ENCODE data around the gene TRIO.

TRIO gene

GRCh38 chr5:14122089-14122488 is 21.1 kb upstream of the TRIO start:
- DNase-seq (ENCODE audit: low read depth), result no peak
- H3K4me3 ChIP-seq (ENCODE audit: low read length), result no peak overlapping the region
- no peak for TF ChIP-seq CTCF (conservative IDR thresholded peaks at IDR 0.05; ENCODE audit: low read length)

- no peak for TF ChIP-seq CTCF (conservative IDR thresholded peaks at IDR 0.05; ENCODE audit: low read length)
- no peak for DNase-seq (ENCODE audit: low read depth)
- no peak overlapping the region for H3K4me3 ChIP-seq (ENCODE audit: low read length)
Observed at GRCh38 chr5:14123551-14123950, 19.6 kb upstream of the TRIO start.

GRCh38 chr5:14123974-14124482 is 19.1 kb upstream of the TRIO start:
- H3K4me3 ChIP-seq (ENCODE audit: low read length), result no peak overlapping the region
- no peak for TF ChIP-seq CTCF (conservative IDR thresholded peaks at IDR 0.05; ENCODE audit: low read length)
- no peak for DNase-seq (ENCODE audit: low read depth)

GRCh38 chr5:14125262-14125661 is 17.9 kb upstream of the TRIO start:
- no peak overlapping the region for H3K4me3 ChIP-seq (ENCODE audit: low read length)
- TF ChIP-seq CTCF (conservative IDR thresholded peaks at IDR 0.05; ENCODE audit: low read length), result no peak
- DNase-seq (ENCODE audit: low read depth), result no peak

- H3K4me3 ChIP-seq (ENCODE audit: low read length), result no peak overlapping the region
- no peak for TF ChIP-seq CTCF (conservative IDR thresholded peaks at IDR 0.05; ENCODE audit: low read length)
- DNase-seq (ENCODE audit: low read depth), result no peak
Observed at GRCh38 chr5:14127587-14127986, 15.6 kb upstream of the TRIO start.

GRCh38 chr5:14128079-14128478 is 15.1 kb upstream of the TRIO start:
- no peak for TF ChIP-seq CTCF (conservative IDR thresholded peaks at IDR 0.05; ENCODE audit: low read length)
- DNase-seq (ENCODE audit: low read depth), result no peak
- H3K4me3 ChIP-seq (ENCODE audit: low read length), result no peak overlapping the region

- H3K4me3 ChIP-seq (ENCODE audit: low read length), result no peak overlapping the region
- TF ChIP-seq CTCF (conservative IDR thresholded peaks at IDR 0.05; ENCODE audit: low read length), result no peak
- no peak for DNase-seq (ENCODE audit: low read depth)
Observed at GRCh38 chr5:14129123-14129522, 14.0 kb upstream of the TRIO start.
